Endothelial cell of umbilical vein (primary cell): ENCODE data around the gene ATXN1. TPM values are rescaled to one million over a fixed set of nuclear protein-coding genes. Genes with fewer than 3 reads are reported as not detected.

Experiments used
- BruUV-seq: library from RNA; stranded (reverse); fragments of 400-500 nt; replicated peaks from 2 replicates; lab custom pipeline; 2021; lab: Mats Ljungman, UMichigan
- CTCF ChIA-PET: fragments of 300-600, 350-600 bp; sonication (Branson Sonifier 250); formaldehyde crosslinking; loops from one replicate; lab custom pipeline; 2021; ENCODE audit warnings: antibody characterized with exemption, inconsistent platforms; lab: Charles Lee
- POLR2A ChIA-PET: fragments of 300-600, 350-600 bp; sonication (Branson Sonifier 250); formaldehyde crosslinking; loops from one replicate; lab custom pipeline; 2021; ENCODE audit warnings: antibody characterized with exemption, inconsistent platforms; lab: Charles Lee
- DNase-seq: peaks from one replicate; pipeline ENCODE4 v3.0.0-alpha.2; 2011; ENCODE audit warnings: low read depth, low spot score
- FAIRE-seq: peaks from 2 replicates; lab custom pipeline; 2011; peaks lifted over from hg19 to GRCh38; lab: Jason Lieb, UNC
- H2AFZ ChIP-seq: 2 replicates; pipeline ENCODE4 v1.6.0; 2012; ENCODE audit warnings: low read depth, low read length, control low read depth, inconsistent platforms
- H3K27ac ChIP-seq: 2 replicates; pipeline ENCODE4 v1.5.1; 2011; ENCODE audit warnings: low read depth, mild to moderate bottlenecking, control low read depth, low read length, moderate library complexity; ENCODE audit not compliant: insufficient read depth
- H3K27me3 ChIP-seq, 2 experiments: 2 replicates each; pipeline versions ENCODE4 v1.6.0 to v1.6.1; 2011; ENCODE audit warnings: low read length in 2 of 2, mixed read lengths in 1 of 2; ENCODE audit not compliant: control insufficient read depth in 2 of 2, insufficient read depth in 2 of 2
- H3K36me3 ChIP-seq, 2 experiments: 2 replicates in 1 of 2; 3 replicates in 1 of 2; pipeline ENCODE4 v1.5.1; 2011; ENCODE audit warnings: low read length in 2 of 2, mild to moderate bottlenecking in 1 of 2, moderate library complexity in 1 of 2; ENCODE audit not compliant: control insufficient read depth in 2 of 2, insufficient read depth in 2 of 2; ENCODE audit errors: extremely low read depth in 1 of 2
- H3K4me1 ChIP-seq: 3 replicates; pipeline ENCODE4 v1.5.1; 2011; ENCODE audit warnings: mild to moderate bottlenecking, low read length; ENCODE audit not compliant: control insufficient read depth, insufficient read depth; ENCODE audit errors: extremely low read depth
- H3K4me2 ChIP-seq: 2 replicates; pipeline ENCODE4 v1.6.1; 2011; ENCODE audit warnings: low read length, control low read depth, mixed read lengths; ENCODE audit not compliant: insufficient read depth
- H3K4me3 ChIP-seq, 3 experiments: fragments of 200-600 bp in 1 of 3; sonication (generic), shearing (Covaris generic) in 1 of 3; replicated peaks in 1 of 3; 2 replicates each; pipeline ENCODE4 v1.5.1; 2011 to 2016; ENCODE audit warnings: control low read depth in 3 of 3, low read length in 3 of 3, mild to moderate bottlenecking in 2 of 3, inconsistent platforms in 1 of 3, low read depth in 1 of 3, moderate library complexity in 1 of 3; ENCODE audit not compliant: insufficient read depth in 1 of 3
- H3K79me2 ChIP-seq: 2 replicates; pipeline ENCODE4 v1.6.0; 2012; ENCODE audit warnings: low read length, inconsistent platforms; ENCODE audit not compliant: control insufficient read depth, insufficient read depth
- H3K9ac ChIP-seq: replicated peaks from 2 replicates; pipeline ENCODE3; 2011; ENCODE audit warnings: low read length, control low read depth; ENCODE audit not compliant: insufficient read depth; ENCODE audit errors: extremely low read depth
- H3K9me1 ChIP-seq: replicated peaks from 3 replicates; pipeline ENCODE4 v1.6.0; 2011; ENCODE audit warnings: mild to moderate bottlenecking, low read length; ENCODE audit not compliant: control insufficient read depth, insufficient read depth; ENCODE audit errors: extremely low read depth
- H3K9me3 ChIP-seq: replicated peaks from 2 replicates; pipeline ENCODE4 v1.5.1; 2012; ENCODE audit warnings: low read length, inconsistent platforms; ENCODE audit not compliant: control insufficient read depth, insufficient read depth
- H4K20me1 ChIP-seq: replicated peaks from 2 replicates; pipeline ENCODE3; 2011; ENCODE audit warnings: mild to moderate bottlenecking, low read length; ENCODE audit not compliant: control insufficient read depth, insufficient read depth; ENCODE audit errors: extremely low read depth
- CTCF ChIP-seq, 2 donors: IDR thresholded peaks; 1 replicate in 1 of 2; 2 replicates in 1 of 2; pipeline ENCODE4 v1.5.1; 2011; ENCODE audit warnings: low read length in 2 of 2, mild to moderate bottlenecking in 2 of 2, moderate library complexity in 2 of 2, control low read depth in 1 of 2, inconsistent platforms in 1 of 2, low read depth in 1 of 2; ENCODE audit not compliant: insufficient read depth in 1 of 2; ENCODE audit errors: extremely low read depth in 1 of 2
- EZH2 ChIP-seq: IDR thresholded peaks from 2 replicates; pipeline ENCODE4 v1.6.1; 2012; ENCODE audit warnings: borderline replicate concordance, low read depth, mild to moderate bottlenecking, moderate library complexity, low read length, inconsistent platforms; ENCODE audit not compliant: severe bottlenecking
- FOS ChIP-seq: IDR thresholded peaks from 2 replicates; pipeline ENCODE4 v1.6.1; 2011; ENCODE audit warnings: mild to moderate bottlenecking, low read length, moderate library complexity, borderline replicate concordance; ENCODE audit not compliant: insufficient read depth
- GATA2 ChIP-seq: IDR thresholded peaks from 2 replicates; pipeline ENCODE4 v1.7.0; 2011; ENCODE audit warnings: low read depth, mild to moderate bottlenecking, moderate library complexity, mixed read lengths, low read length; ENCODE audit not compliant: insufficient read length, insufficient read depth
- JUN ChIP-seq: IDR thresholded peaks from 2 replicates; pipeline ENCODE4 v1.6.1; 2011; ENCODE audit warnings: borderline replicate concordance, low read depth; ENCODE audit not compliant: insufficient read length, insufficient read depth
- MAX ChIP-seq: IDR thresholded peaks from 2 replicates; pipeline ENCODE4 v1.6.1; 2011; ENCODE audit not compliant: insufficient read depth, insufficient read length
- MYC ChIP-seq: IDR thresholded peaks from one replicate; pipeline ENCODE4 v1.6.1; 2011; ENCODE audit warnings: mild to moderate bottlenecking, low read depth, low read length
- POLR2A ChIP-seq: IDR thresholded peaks from 2 replicates; pipeline ENCODE4 v1.6.1; 2012; ENCODE audit warnings: low read depth, mild to moderate bottlenecking, control low read depth, low read length
- POLR2AphosphoS5 ChIP-seq: IDR thresholded peaks from 2 replicates; pipeline ENCODE4 v1.6.1; 2012; ENCODE audit warnings: low read depth, mild to moderate bottlenecking, control low read depth, low read length, moderate library complexity; ENCODE audit not compliant: insufficient read depth
- dilution Hi-C: fragments of 300-500 bp; cut with MboI; formaldehyde crosslinking; loops from one replicate; pipeline ENCODE4 v1.15.0; 2019; ENCODE audit warnings: low sequenced_read_pairs; ENCODE audit not compliant: extremely low pct_ligation_motif_present
- intact Hi-C: fragments of 100-400 bp; cut with micrococcal nuclease; formaldehyde crosslinking; loops from one replicate; pipeline ENCODE4 v1.10.0; 2022
- polyA plus RNA-seq, 4 experiments: library from polyadenylated mRNA; depleted of rRNA in 3 of 4; stranded (reverse) in 3 of 4; unstranded in 1 of 4; fragments of >200 nt; gene quantifications; 2 replicates each; pipeline versions ENCODE4 v1.2.1 to v1.2.3, GENCODE V29; 2011 to 2012; ENCODE audit warnings: missing spikeins in 1 of 4
- total RNA-seq: library from RNA; stranded (reverse); gene quantifications from 2 replicates; pipeline ENCODE4 v1.2.3, GENCODE V29; 2021

The ATXN1 gene
- total and polyA plus RNA-seq, 2 donors (not counting 3 experiments of a cell fraction or from before 2014, with no cell fraction given), result 16.4 to 33.0 TPM

GRCh38 chr6:16412171-16412570 lies 349.1 kb downstream of the ATXN1 start:
- H3K79me2 ChIP-seq, result no peaks in the 10 kb centered on the region
- no peaks in the 10 kb centered on the region for H3K27me3 ChIP-seq
- H4K20me1 ChIP-seq, result no peaks in the 10 kb centered on the region
- intact Hi-C loops (no loop called here), dilution Hi-C loops (no loop called here)
- FAIRE-seq (no peak), DNase-seq (no peak)
- no peak overlapping the region for H3K27ac ChIP-seq
- TF ChIP-seq FOS, result no peak
- TF ChIP-seq POLR2AphosphoS5, result no peak
- TF ChIP-seq GATA2, result no peak
- TF ChIP-seq JUN, result no peak
- TF ChIP-seq EZH2, result no peak
- no peak for TF ChIP-seq MYC
- TF ChIP-seq CTCF (IDR thresholded peaks at IDR 0.05; ENCODE audit: extremely low read depth in 1 of 2, insufficient read depth in 1 of 2, low read depth in 1 of 2, low read length in 2 of 2), result no peak
- TF ChIP-seq MAX, result no peak
- TF ChIP-seq POLR2A, result no peak
- H2AFZ ChIP-seq, result no peak overlapping the region
- H3K9me1 ChIP-seq, result no peaks in the 10 kb centered on the region
- no TSS peak for BruUV-seq
- H3K36me3 ChIP-seq, result no peaks in the 10 kb centered on the region
- ChIA-PET CTCF (interaction anchor here (0.5 to 6.9 kb wide), 3 partner anchors 79 to 674 kb away, joined by 3 to 92 read pairs (median 5); no protein-coding TSS in a partner anchor), POLR2A (no interaction called here)
- H3K4me3 ChIP-seq, result no peak overlapping the region
- no peaks in the 10 kb centered on the region for H3K9me3 ChIP-seq
- no peak overlapping the region for H3K9ac ChIP-seq
- H3K4me2 ChIP-seq, result no peak overlapping the region
- no peaks in the 10 kb centered on the region for H3K4me1 ChIP-seq
